Subcutaneous abdominal adipose tissue (tissue), 5 donors: ENCODE measurements around the gene PTPRD.
"Not testable (repeated sequence)": the region's sequence is repeated elsewhere in the genome, so short reads cannot be mapped to it uniquely, and the experiment has no call there.

ENCODE experiments used
- H3K27ac ChIP-seq: one replicate; pipeline ENCODE4 v1.7.0; 2013; ENCODE audit warnings: low read depth, mild to moderate bottlenecking, inconsistent platforms, low read length, moderate library complexity
- H3K27me3 ChIP-seq, 5 donors: one replicate each; pipeline ENCODE4 v1.7.0; 2013; ENCODE audit warnings: low read length in 5 of 5, inconsistent platforms in 1 of 5; ENCODE audit not compliant: control insufficient read depth in 5 of 5, insufficient read depth in 4 of 5
- H3K36me3 ChIP-seq, 5 donors: one replicate each; pipeline ENCODE4 v1.7.0; 2013; ENCODE audit warnings: low read length in 5 of 5; ENCODE audit not compliant: control insufficient read depth in 5 of 5, insufficient read depth in 5 of 5
- H3K4me1 ChIP-seq, 5 donors: one replicate each; pipeline ENCODE4 v1.7.0; 2013; ENCODE audit warnings: low read length in 5 of 5, mild to moderate bottlenecking in 3 of 5, moderate library complexity in 1 of 5; ENCODE audit not compliant: control insufficient read depth in 5 of 5, insufficient read depth in 5 of 5
- H3K4me3 ChIP-seq, 5 donors: one replicate each; pipeline ENCODE4 v1.7.0; 2013; ENCODE audit warnings: low read length in 5 of 5, low read depth in 1 of 5
- H3K9ac ChIP-seq, 5 donors: one replicate each; pipeline ENCODE4 v1.7.0; 2013; ENCODE audit warnings: low read length in 5 of 5, mild to moderate bottlenecking in 4 of 5, moderate library complexity in 3 of 5
- H3K9me3 ChIP-seq, 5 donors: one replicate each; pipeline ENCODE4 v1.7.0; 2013; ENCODE audit warnings: low read length in 5 of 5; ENCODE audit not compliant: control insufficient read depth in 5 of 5
- donor health status: healthy.
- donor health status: healthy.
- donor health status: healthy.
- donor health status: healthy.
- donor health status: healthy.

Gene PTPRD

GRCh38 chr9:9437641-9438040, 1175.2 kb downstream of the PTPRD start:
- H3K9ac ChIP-seq: no peak overlapping the region
- no peaks in the 10 kb centered on the region for H3K27me3 ChIP-seq
- no peak overlapping the region for H3K27ac ChIP-seq
- H3K4me1 ChIP-seq: no peaks in the 10 kb centered on the region
- H3K4me3 ChIP-seq: no peak overlapping the region
- no peaks in the 10 kb centered on the region for H3K9me3 ChIP-seq
- no peaks in the 10 kb centered on the region for H3K36me3 ChIP-seq

GRCh38 chr9:9426454-9426853, 1186.3 kb downstream of the PTPRD start:
- not testable (repeated sequence) for H3K27me3 ChIP-seq, H3K27ac ChIP-seq, H3K4me3 ChIP-seq, H3K36me3 ChIP-seq, H3K4me1 ChIP-seq, H3K9me3 ChIP-seq, H3K9ac ChIP-seq

GRCh38 chr9:9412241-9412640, 1200.6 kb downstream of the PTPRD start:
- Histone ChIP-seq H3K4me1 (no peaks in the 10 kb centered on the region), H3K27ac (no peak overlapping the region), H3K9ac (no peak overlapping the region), H3K36me3 (no peaks in the 10 kb centered on the region), H3K27me3 (no peaks in the 10 kb centered on the region), H3K4me3 (no peak overlapping the region), H3K9me3 (no peaks in the 10 kb centered on the region)

- H3K4me3 ChIP-seq: no peak overlapping the region
- H3K27me3 ChIP-seq: no peaks in the 10 kb centered on the region
- no peaks in the 10 kb centered on the region for H3K4me1 ChIP-seq
- H3K36me3 ChIP-seq: no peaks in the 10 kb centered on the region
- no peak overlapping the region for H3K27ac ChIP-seq
- H3K9ac ChIP-seq: no peak overlapping the region
- H3K9me3 ChIP-seq: no peaks in the 10 kb centered on the region
Measured at GRCh38 chr9:9410736-9411135, 1202.1 kb downstream of the PTPRD start.

- no peaks in the 10 kb centered on the region for H3K27me3 ChIP-seq
- H3K9ac ChIP-seq: no peak overlapping the region
- H3K4me3 ChIP-seq: no peak overlapping the region
- no peak overlapping the region for H3K27ac ChIP-seq
- H3K4me1 ChIP-seq: peaks cover 0 to 12% (median 0%) of the 10 kb centered on the region in 5 donors
- no peaks in the 10 kb centered on the region for H3K9me3 ChIP-seq
- no peaks in the 10 kb centered on the region for H3K36me3 ChIP-seq
Measured at GRCh38 chr9:9399982-9400381, 1212.8 kb downstream of the PTPRD start.

GRCh38 chr9:9396518-9396917, 1216.3 kb downstream of the PTPRD start:
- Histone ChIP-seq H3K9ac (no peak overlapping the region), H3K27me3 (no peaks in the 10 kb centered on the region), H3K4me1 (peaks cover 0 to under 1% (median 0%) of the 10 kb centered on the region in 5 donors), H3K4me3 (no peak overlapping the region), H3K9me3 (no peaks in the 10 kb centered on the region), H3K36me3 (no peaks in the 10 kb centered on the region), H3K27ac (no peak overlapping the region)

GRCh38 chr9:9395539-9395938, 1217.3 kb downstream of the PTPRD start:
- Histone ChIP-seq H3K27ac (no peak overlapping the region), H3K27me3 (no peaks in the 10 kb centered on the region), H3K36me3 (no peaks in the 10 kb centered on the region), H3K9ac (no peak overlapping the region), H3K9me3 (no peaks in the 10 kb centered on the region), H3K4me3 (no peak overlapping the region), H3K4me1 (no peaks in the 10 kb centered on the region)

GRCh38 chr9:9392755-9393154, 1220.0 kb downstream of the PTPRD start:
- Histone ChIP-seq H3K27ac (no peak overlapping the region), H3K4me3 (no peak overlapping the region), H3K4me1 (no peaks in the 10 kb centered on the region), H3K36me3 (no peaks in the 10 kb centered on the region), H3K27me3 (no peaks in the 10 kb centered on the region), H3K9ac (no peak overlapping the region), H3K9me3 (no peaks in the 10 kb centered on the region)

- no peak overlapping the region for H3K9ac ChIP-seq
- no peaks in the 10 kb centered on the region for H3K9me3 ChIP-seq
- H3K27me3 ChIP-seq: no peaks in the 10 kb centered on the region
- H3K4me3 ChIP-seq: no peak overlapping the region
- no peaks in the 10 kb centered on the region for H3K36me3 ChIP-seq
- no peak overlapping the region for H3K27ac ChIP-seq
- no peaks in the 10 kb centered on the region for H3K4me1 ChIP-seq
Measured at GRCh38 chr9:9389904-9390303, 1222.9 kb downstream of the PTPRD start.

GRCh38 chr9:9387511-9388115, 1225.2 kb downstream of the PTPRD start:
- Histone ChIP-seq H3K4me1 (no peaks in the 10 kb centered on the region), H3K27ac (no peak overlapping the region), H3K4me3 (no peak overlapping the region), H3K27me3 (no peaks in the 10 kb centered on the region), H3K9ac (no peak overlapping the region), H3K9me3 (no peaks in the 10 kb centered on the region), H3K36me3 (no peaks in the 10 kb centered on the region)

GRCh38 chr9:9362332-9362731, 1250.5 kb downstream of the PTPRD start:
- Histone ChIP-seq H3K27me3 (no peaks in the 10 kb centered on the region), H3K4me3 (no peak overlapping the region), H3K9ac (no peak overlapping the region), H3K27ac (no peak overlapping the region), H3K9me3 (no peaks in the 10 kb centered on the region), H3K36me3 (no peaks in the 10 kb centered on the region), H3K4me1 (no peaks in the 10 kb centered on the region)
